HG02678 (cell line): Measurements from ENCODE around the gene ALK.
"Not testable (repeated sequence)": the region's sequence is repeated elsewhere in the genome, so short reads cannot be mapped to it uniquely, and the experiment has no call there.

Experiments
- ATAC-seq: cut with Tn5 transposase; IDR thresholded peaks from one replicate; pipeline ENCODE4 v1.9.1; 2021; ENCODE audit warnings: mild to moderate bottlenecking, moderate library complexity; ENCODE audit not compliant: unreplicated experiment

The ALK gene

GRCh38 chr2:29844713-29845326 is 76.6 kb downstream of the ALK start:
- ATAC-seq = no peak

GRCh38 chr2:29841386-29842004 is 79.9 kb downstream of the ALK start:
- no peak for ATAC-seq

GRCh38 chr2:29839306-29839705 is 82.1 kb downstream of the ALK start:
- no peak for ATAC-seq

GRCh38 chr2:29837925-29838324 is 83.5 kb downstream of the ALK start:
- no peak for ATAC-seq

- no peak for ATAC-seq
Measured at GRCh38 chr2:29834624-29835023, 86.8 kb downstream of the ALK start.

GRCh38 chr2:29834036-29834540 is 87.3 kb downstream of the ALK start:
- no peak for ATAC-seq

GRCh38 chr2:29831560-29831959 is 89.8 kb downstream of the ALK start:
- ATAC-seq = no peak

- no peak for ATAC-seq
Measured at GRCh38 chr2:29829841-29830240, 91.5 kb downstream of the ALK start.

GRCh38 chr2:29824145-29824544 is 97.2 kb downstream of the ALK start:
- ATAC-seq = not testable (repeated sequence)

- ATAC-seq = no peak
Measured at GRCh38 chr2:29821591-29821990, 99.8 kb downstream of the ALK start.

GRCh38 chr2:29819570-29819969 is 101.8 kb downstream of the ALK start:
- no peak for ATAC-seq

- no peak for ATAC-seq
Measured at GRCh38 chr2:29817801-29818680, 103.3 kb downstream of the ALK start.

GRCh38 chr2:29817299-29817698 is 104.1 kb downstream of the ALK start:
- ATAC-seq = no peak

GRCh38 chr2:29816651-29817050 is 104.7 kb downstream of the ALK start:
- ATAC-seq = no peak

- no peak for ATAC-seq
Measured at GRCh38 chr2:29811378-29811777, 110.0 kb downstream of the ALK start.

GRCh38 chr2:29810956-29811355 is 110.4 kb downstream of the ALK start:
- no peak for ATAC-seq

- ATAC-seq = no peak
Measured at GRCh38 chr2:29808321-29808720, 113.1 kb downstream of the ALK start.

GRCh38 chr2:29807082-29807481 is 114.3 kb downstream of the ALK start:
- no peak for ATAC-seq

- no peak for ATAC-seq
Measured at GRCh38 chr2:29806461-29806860, 114.9 kb downstream of the ALK start.

GRCh38 chr2:29804671-29805070 is 116.7 kb downstream of the ALK start:
- ATAC-seq = no peak

- ATAC-seq = no peak
Measured at GRCh38 chr2:29803537-29803936, 117.8 kb downstream of the ALK start.

- ATAC-seq = no peak
Measured at GRCh38 chr2:29802986-29803385, 118.4 kb downstream of the ALK start.
